A549 (cell line): ENCODE measurements around the gene HOXC12. TPM values are rescaled to one million over a fixed set of nuclear protein-coding genes. Genes with fewer than 3 reads are reported as not detected.
A peak's percentile ranks its signal among the peaks of the same experiment; 100 is the strongest.

ENCODE experiments used
- ATAC-seq, 2 experiments: fragments of 200-7000 bp in 1 of 2; fragments of >200 bp in 1 of 2; cut with Nextera tagmentation in 1 of 2; cut with Tn5 transposase in 1 of 2; 3 replicates each; pipeline versions ENCODE4 v1.8.0 to v1.9.1; 2018 to 2020; ENCODE audit warnings: mild to moderate bottlenecking in 1 of 2, moderate library complexity in 1 of 2
- CTCF ChIA-PET: fragments of 300-600 bp; sonication (Branson Sonifier 250); formaldehyde crosslinking; extraction: SDS; loops from one replicate; lab custom pipeline; 2021; ENCODE audit warnings: antibody characterized with exemption, inconsistent platforms; lab: Yijun Ruan, JAX
- POLR2A ChIA-PET: fragments of 350-600 bp; formaldehyde crosslinking; extraction: SDS; loops from one replicate; lab custom pipeline; 2021; ENCODE audit warnings: antibody characterized with exemption, inconsistent platforms; lab: Yijun Ruan, JAX
- DNase-seq, 2 experiments: peaks; one replicate each; pipeline versions ENCODE4 v3.0.0 to v3.0.0-alpha.2; 2011 to 2016; ENCODE audit warnings: low read depth in 1 of 2, low spot score in 1 of 2
- FAIRE-seq: peaks from 2 replicates; lab custom pipeline; 2011; peaks lifted over from hg19 to GRCh38; lab: Jason Lieb, UNC
- H3K27ac ChIP-seq, 2 experiments: fragments of >200 bp; sonication (Bioruptor Twin); formaldehyde crosslinking; 3 replicates each; pipeline ENCODE4 v1.5.1; 2016 to 2017
- H3K4me1 ChIP-seq: fragments of >200 bp; sonication (Bioruptor Twin); formaldehyde crosslinking; 3 replicates; pipeline ENCODE4 v1.6.1; 2016
- H3K4me2 ChIP-seq: fragments of >200 bp; sonication (Bioruptor Twin); formaldehyde crosslinking; 3 replicates; pipeline ENCODE4 v1.6.1; 2016
- H3K4me3 ChIP-seq: fragments of >200 bp; sonication (Bioruptor Twin); formaldehyde crosslinking; 3 replicates; pipeline ENCODE4 v1.5.1; 2016
- H3K9me3 ChIP-seq: fragments of >200 bp; sonication (Bioruptor Twin); formaldehyde crosslinking; 3 replicates; pipeline ENCODE4 v1.6.1; 2016
- ATOH8 ChIP-seq: fragments of 250-450 bp; sonication (Bioruptor Pico); IDR thresholded peaks from 2 replicates; pipeline ENCODE4 v1.5.0; 2020; ENCODE audit warnings: low read depth, mild to moderate bottlenecking, moderate library complexity
- CHD4 ChIP-seq: fragments of 200-600 bp; sonication (generic); IDR thresholded peaks from 2 replicates; pipeline ENCODE4 v1.6.1; 2016; ENCODE audit warnings: antibody characterized with exemption, mild to moderate bottlenecking, borderline replicate concordance
- FOSL2 ChIP-seq, 2 experiments: fragments of 450-650 bp in 1 of 2; fragments of >200 bp in 1 of 2; sonication (Bioruptor Twin) in 1 of 2; formaldehyde crosslinking; IDR thresholded peaks; 2 replicates each; pipeline versions ENCODE4 v1.5.0 to v1.6.1; 2016 to 2020; ENCODE audit warnings: mild to moderate bottlenecking in 1 of 2, moderate library complexity in 1 of 2
- MAFK ChIP-seq: fragments of 450-650 bp; IDR thresholded peaks from 2 replicates; pipeline ENCODE4 v1.6.1; 2014; ENCODE audit not compliant: partially characterized antibody
- NR3C1 ChIP-seq: fragments of >200 bp; sonication (Bioruptor Twin); formaldehyde crosslinking; IDR thresholded peaks from 3 replicates; pipeline ENCODE4 v1.6.1; 2017
- TP53 ChIP-seq: fragments of 250-450 bp; sonication (Bioruptor Pico); IDR thresholded peaks from 2 replicates; pipeline ENCODE4 v1.5.0; 2021; ENCODE audit warnings: mild to moderate bottlenecking, moderate library complexity
- WGBS: methylation state at CpG from one replicate; pipeline ENCODE4 v1.1.6; 2017; ENCODE audit errors: missing lambda C conversion rate; 5-methylcytosine and 5-hydroxymethylcytosine counted together
- polyA plus RNA-seq, 4 experiments: library from polyadenylated mRNA; depleted of rRNA in 3 of 4; stranded (reverse); fragments of >200 nt; fragmentation: RNase III in 1 of 4; extraction: RNeasy Plus Mini Kit Qiagen cat#74134 plus additional on column Dnase treatment in 1 of 4; gene quantifications; 2 replicates in 3 of 4; 3 replicates in 1 of 4; pipeline ENCODE4 v1.2.3, GENCODE V29; 2011 to 2017
- TF ChIP-seq, protein P1 (sequence below): fragments of >200 bp; sonication (Bioruptor Twin); formaldehyde crosslinking; IDR thresholded peaks from 3 replicates; pipeline ENCODE4 v1.6.1; 2016
- TF ChIP-seq, protein P2 (sequence below): IDR thresholded peaks from 2 replicates; pipeline ENCODE4 v1.6.1; 2012
- TF ChIP-seq, protein P3 (sequence below): fragments of 200-600 bp; sonication (generic); IDR thresholded peaks from 2 replicates; pipeline ENCODE4 v1.6.1; 2016; ENCODE audit warnings: antibody characterized with exemption, mild to moderate bottlenecking, moderate library complexity

Gene HOXC12
- polyA plus RNA-seq, 2 of the 4 experiments (the other 2 are of a cell fraction) = not detected

GRCh38 chr12:53966385-53967133, 11.9 kb downstream of the HOXC12 start:
- WGBS = 88% methylated on average over 36 of the region's 36 CpGs
- Histone ChIP-seq H3K27ac (no peak overlapping the region), H3K4me2 (no peak overlapping the region)
- FAIRE-seq (no peak), ATAC-seq (no peak)
- POLR2A ChIA-PET = no interaction called here
- TF ChIP-seq FOSL2 (IDR thresholded peaks at IDR 0.05) (no peak), FOSL2 (CRISPR knock-in tag; IDR thresholded peaks at IDR 0.05) (no peak), CHD4 (no peak), MAFK (no peak), TP53 (no peak)
- TF ChIP-seq, protein P1, sequence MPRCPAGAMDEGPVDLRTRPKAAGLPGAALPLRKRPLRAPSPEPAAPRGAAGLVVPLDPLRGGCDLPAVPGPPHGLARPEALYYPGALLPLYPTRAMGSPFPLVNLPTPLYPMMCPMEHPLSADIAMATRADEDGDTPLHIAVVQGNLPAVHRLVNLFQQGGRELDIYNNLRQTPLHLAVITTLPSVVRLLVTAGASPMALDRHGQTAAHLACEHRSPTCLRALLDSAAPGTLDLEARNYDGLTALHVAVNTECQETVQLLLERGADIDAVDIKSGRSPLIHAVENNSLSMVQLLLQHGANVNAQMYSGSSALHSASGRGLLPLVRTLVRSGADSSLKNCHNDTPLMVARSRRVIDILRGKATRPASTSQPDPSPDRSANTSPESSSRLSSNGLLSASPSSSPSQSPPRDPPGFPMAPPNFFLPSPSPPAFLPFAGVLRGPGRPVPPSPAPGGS = no peak
- TF ChIP-seq, all 56 proteins: peak for 0
- Histone ChIP-seq H3K4me1 (peaks cover 9% of the 10 kb centered on the region; the same call in 1 of the 3 replicates), H3K4me3 (no peak overlapping the region), H3K9me3 (no peaks in the 10 kb centered on the region)
- CTCF ChIA-PET = interaction anchor here (0.9 to 1.2 kb wide), 2 partner anchors 198 to 220 kb away, joined by 4 to 5 read pairs; no protein-coding TSS in a partner anchor
- no peak for DNase-seq

GRCh38 chr12:53967421-53967925, 12.8 kb downstream of the HOXC12 start:
- peaks cover 9% of the 10 kb centered on the region; the same call in 1 of the 3 replicates for H3K4me1 ChIP-seq
- 57% methylated on average over 5 of the region's 5 CpGs for WGBS
- FAIRE-seq = no peak
- no peak overlapping the region for H3K4me2 ChIP-seq
- no peak overlapping the region for H3K4me3 ChIP-seq
- no peak for DNase-seq
- ATAC-seq = peak in 1 of 2 experiments; percentile 21; a peak in 2 of 6 replicates
- TF ChIP-seq FOSL2 (IDR thresholded peaks at IDR 0.05) (no peak), FOSL2 (CRISPR knock-in tag; IDR thresholded peaks at IDR 0.05) (no peak), NR3C1 (no peak), MAFK (no peak), ATOH8 (CRISPR knock-in tag) (no peak)
- TF ChIP-seq, protein P1 = no peak
- TF ChIP-seq, protein P2, sequence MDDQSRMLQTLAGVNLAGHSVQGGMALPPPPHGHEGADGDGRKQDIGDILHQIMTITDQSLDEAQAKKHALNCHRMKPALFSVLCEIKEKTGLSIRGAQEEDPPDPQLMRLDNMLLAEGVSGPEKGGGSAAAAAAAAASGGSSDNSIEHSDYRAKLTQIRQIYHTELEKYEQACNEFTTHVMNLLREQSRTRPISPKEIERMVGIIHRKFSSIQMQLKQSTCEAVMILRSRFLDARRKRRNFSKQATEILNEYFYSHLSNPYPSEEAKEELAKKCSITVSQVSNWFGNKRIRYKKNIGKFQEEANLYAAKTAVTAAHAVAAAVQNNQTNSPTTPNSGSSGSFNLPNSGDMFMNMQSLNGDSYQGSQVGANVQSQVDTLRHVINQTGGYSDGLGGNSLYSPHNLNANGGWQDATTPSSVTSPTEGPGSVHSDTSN = no peak
- TF ChIP-seq, protein P3, sequence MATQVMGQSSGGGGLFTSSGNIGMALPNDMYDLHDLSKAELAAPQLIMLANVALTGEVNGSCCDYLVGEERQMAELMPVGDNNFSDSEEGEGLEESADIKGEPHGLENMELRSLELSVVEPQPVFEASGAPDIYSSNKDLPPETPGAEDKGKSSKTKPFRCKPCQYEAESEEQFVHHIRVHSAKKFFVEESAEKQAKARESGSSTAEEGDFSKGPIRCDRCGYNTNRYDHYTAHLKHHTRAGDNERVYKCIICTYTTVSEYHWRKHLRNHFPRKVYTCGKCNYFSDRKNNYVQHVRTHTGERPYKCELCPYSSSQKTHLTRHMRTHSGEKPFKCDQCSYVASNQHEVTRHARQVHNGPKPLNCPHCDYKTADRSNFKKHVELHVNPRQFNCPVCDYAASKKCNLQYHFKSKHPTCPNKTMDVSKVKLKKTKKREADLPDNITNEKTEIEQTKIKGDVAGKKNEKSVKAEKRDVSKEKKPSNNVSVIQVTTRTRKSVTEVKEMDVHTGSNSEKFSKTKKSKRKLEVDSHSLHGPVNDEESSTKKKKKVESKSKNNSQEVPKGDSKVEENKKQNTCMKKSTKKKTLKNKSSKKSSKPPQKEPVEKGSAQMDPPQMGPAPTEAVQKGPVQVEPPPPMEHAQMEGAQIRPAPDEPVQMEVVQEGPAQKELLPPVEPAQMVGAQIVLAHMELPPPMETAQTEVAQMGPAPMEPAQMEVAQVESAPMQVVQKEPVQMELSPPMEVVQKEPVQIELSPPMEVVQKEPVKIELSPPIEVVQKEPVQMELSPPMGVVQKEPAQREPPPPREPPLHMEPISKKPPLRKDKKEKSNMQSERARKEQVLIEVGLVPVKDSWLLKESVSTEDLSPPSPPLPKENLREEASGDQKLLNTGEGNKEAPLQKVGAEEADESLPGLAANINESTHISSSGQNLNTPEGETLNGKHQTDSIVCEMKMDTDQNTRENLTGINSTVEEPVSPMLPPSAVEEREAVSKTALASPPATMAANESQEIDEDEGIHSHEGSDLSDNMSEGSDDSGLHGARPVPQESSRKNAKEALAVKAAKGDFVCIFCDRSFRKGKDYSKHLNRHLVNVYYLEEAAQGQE = no peak
- H3K9me3 ChIP-seq = no peaks in the 10 kb centered on the region
- 0 out of 6 replicates have a peak overlapping the region, but pooled peaks of 1 of the 2 experiments have one; percentile 9 for H3K27ac ChIP-seq
- POLR2A ChIA-PET = no interaction called here
- CTCF ChIA-PET = interaction anchor here (0.6 to 1.2 kb wide), 2 partner anchors 198 to 221 kb away, joined by 4 to 5 read pairs; no protein-coding TSS in a partner anchor
